22Rv1 (cell line): ENCODE measurements around the gene PLCE1.

Source experiments
- CTCF ChIP-seq: fragments of 450-650 bp; IDR thresholded peaks from 2 replicates; pipeline ENCODE4 v1.5.1; 2017; ENCODE audit warnings: mild to moderate bottlenecking
- ZFX ChIP-seq: fragments of 450-650 bp; IDR thresholded peaks from 2 replicates; pipeline ENCODE4 v1.6.1; 2017; ENCODE audit warnings: antibody characterized with exemption, borderline replicate concordance

DNA sequence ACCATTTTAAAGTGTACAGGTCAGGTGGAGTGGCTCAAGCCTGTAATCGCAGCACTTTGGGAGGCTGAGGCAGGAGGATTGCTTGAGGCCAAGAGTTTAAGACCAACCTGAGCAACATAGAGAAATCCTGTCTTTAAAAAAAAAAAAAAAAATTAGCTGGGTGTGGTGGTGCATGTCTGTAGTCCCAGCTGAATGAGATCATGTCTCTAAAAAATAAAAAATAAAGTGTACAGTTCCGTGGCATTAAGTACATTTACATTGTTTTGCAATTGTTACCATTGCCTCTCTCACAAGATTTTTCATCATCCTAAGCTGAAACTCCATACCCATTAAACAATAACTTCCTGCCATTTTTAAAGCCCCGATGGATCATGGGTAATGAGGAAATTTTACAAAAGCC lies 20.6 kb downstream of the PLCE1 start:
- TF ChIP-seq CTCF (no peak), ZFX (no peak)
